ENCODE measurements around the gene VSIG10.

The VSIG10 gene

GRCh38 chr12:118034429-118035189 is 69.2 kb downstream of the VSIG10 start:
- ATAC-seq = peak; percentile 91
- TF ChIP-seq PATZ1 (CRISPR knock-in tag; IDR thresholded peaks at IDR 0.05; ENCODE audit: borderline replicate concordance) = no peak
- TF ChIP-seq ZNF70 (CRISPR knock-in tag; IDR thresholded peaks at IDR 0.05) = peak; percentile 53; the same call in 1 of the 2 replicates

GRCh38 chr12:118033902-118034301 is 69.9 kb downstream of the VSIG10 start:
- ATAC-seq = no peak
- TF ChIP-seq ZNF8 (CRISPR knock-in tag; IDR thresholded peaks at IDR 0.05) (no peak), TCF4 (CRISPR knock-in tag; IDR thresholded peaks at IDR 0.05; ENCODE audit: borderline replicate concordance) (no peak), ESRRG (CRISPR knock-in tag; IDR thresholded peaks at IDR 0.05) (no peak), ZC3H10 (CRISPR knock-in tag; IDR thresholded peaks at IDR 0.05) (no peak), TSHZ2 (CRISPR knock-in tag; IDR thresholded peaks at IDR 0.05) (no peak), ARNTL (CRISPR knock-in tag; IDR thresholded peaks at IDR 0.05; ENCODE audit: borderline replicate concordance, low read depth) (no peak), ZFP3 (CRISPR knock-in tag; IDR thresholded peaks at IDR 0.05) (no peak), ZNF565 (CRISPR knock-in tag; conservative IDR thresholded peaks at IDR 0.05; ENCODE audit: low read depth) (no peak), ZFP30 (CRISPR knock-in tag; IDR thresholded peaks at IDR 0.05) (no peak), ISL1 (CRISPR knock-in tag; IDR thresholded peaks at IDR 0.05) (no peak), OSR1 (CRISPR knock-in tag; IDR thresholded peaks at IDR 0.05) (no peak), CSRNP3 (CRISPR knock-in tag; IDR thresholded peaks at IDR 0.05) (no peak), SNAI2 (CRISPR knock-in tag; IDR thresholded peaks at IDR 0.05) (no peak), CSDC2 (CRISPR knock-in tag; IDR thresholded peaks at IDR 0.05) (no peak), BACH2 (CRISPR knock-in tag; IDR thresholded peaks at IDR 0.05; ENCODE audit: borderline replicate concordance) (no peak), TOX (CRISPR knock-in tag; IDR thresholded peaks at IDR 0.05; ENCODE audit: borderline replicate concordance) (no peak), GLIS3 (CRISPR knock-in tag; IDR thresholded peaks at IDR 0.05) (no peak)

GRCh38 chr12:118033323-118033722 is 70.5 kb downstream of the VSIG10 start:
- TF ChIP-seq ARNTL (CRISPR knock-in tag; IDR thresholded peaks at IDR 0.05; ENCODE audit: borderline replicate concordance, low read depth) (no peak), TCF4 (CRISPR knock-in tag; IDR thresholded peaks at IDR 0.05; ENCODE audit: borderline replicate concordance) (no peak), ZNF565 (CRISPR knock-in tag; conservative IDR thresholded peaks at IDR 0.05; ENCODE audit: low read depth) (no peak), ZNF8 (CRISPR knock-in tag; IDR thresholded peaks at IDR 0.05) (no peak)

GRCh38 chr12:118032188-118032587 is 71.6 kb downstream of the VSIG10 start:
- ATAC-seq = no peak
- no peak for TF ChIP-seq ZNF8 (CRISPR knock-in tag; IDR thresholded peaks at IDR 0.05)
- TF ChIP-seq TSHZ2 (CRISPR knock-in tag; IDR thresholded peaks at IDR 0.05) = no peak
- no peak for TF ChIP-seq BACH2 (CRISPR knock-in tag; IDR thresholded peaks at IDR 0.05; ENCODE audit: borderline replicate concordance)
- TF ChIP-seq OSR1 (CRISPR knock-in tag; IDR thresholded peaks at IDR 0.05) = no peak
- no peak for TF ChIP-seq ZC3H10 (CRISPR knock-in tag; IDR thresholded peaks at IDR 0.05)
- no peak for TF ChIP-seq RARB (CRISPR knock-in tag; IDR thresholded peaks at IDR 0.05)
- no peak for TF ChIP-seq CSRNP3 (CRISPR knock-in tag; IDR thresholded peaks at IDR 0.05)
- no peak for TF ChIP-seq PPARA (CRISPR knock-in tag; IDR thresholded peaks at IDR 0.05; ENCODE audit: borderline replicate concordance)
- no peak for TF ChIP-seq PATZ1 (CRISPR knock-in tag; IDR thresholded peaks at IDR 0.05; ENCODE audit: borderline replicate concordance)

More at GRCh38 chr12:118033323-118033722, 70.5 kb downstream of the VSIG10 start:
- no peak; the same call in 2 of the 3 replicates for ATAC-seq
